Neural progenitor cell (in vitro differentiated cells): Measurements from ENCODE around the gene C19orf73. TPM values are rescaled to one million over a fixed set of nuclear protein-coding genes. Genes with fewer than 3 reads are reported as not detected.

Source experiments
- DNase-seq: peaks from one replicate; pipeline ENCODE4 v3.0.0-alpha.2; 2016; ENCODE audit warnings: low spot score
- H2AFZ ChIP-seq: fragments of 200-600 bp; sonication (generic); replicated peaks from 2 replicates; pipeline ENCODE4 v1.6.1; 2016; ENCODE audit warnings: antibody characterized with exemption
- H3F3A ChIP-seq: fragments of 200-600 bp; sonication (generic); 2 replicates; pipeline ENCODE4 v1.6.1; 2016; ENCODE audit warnings: antibody characterized with exemption, low read depth
- H3K27ac ChIP-seq: fragments of 200-600 bp; sonication (generic); 2 replicates; pipeline ENCODE4 v1.5.1; 2016; ENCODE audit warnings: mild to moderate bottlenecking
- H3K27me3 ChIP-seq: fragments of 200-600 bp; sonication (generic); 2 replicates; pipeline ENCODE4 v1.6.1; 2016; ENCODE audit warnings: mild to moderate bottlenecking, moderate library complexity
- H3K36me3 ChIP-seq: fragments of 200-600 bp; sonication (generic); 2 replicates; pipeline ENCODE4 v1.5.1; 2016
- H3K4me1 ChIP-seq: fragments of 200-600 bp; sonication (generic); 2 replicates; pipeline ENCODE4 v1.6.1; 2016; ENCODE audit warnings: mixed run types
- H3K4me2 ChIP-seq: fragments of 200-600 bp; sonication (generic); 2 replicates; pipeline ENCODE4 v1.6.1; 2016
- H3K4me3 ChIP-seq: fragments of 200-600 bp; sonication (generic); 2 replicates; pipeline ENCODE4 v1.5.1; 2016
- H3K79me2 ChIP-seq: fragments of 200-600 bp; sonication (generic); 2 replicates; pipeline ENCODE4 v1.6.1; 2016; ENCODE audit warnings: low read depth
- H3K9ac ChIP-seq: fragments of 200-600 bp; sonication (generic); 2 replicates; pipeline ENCODE4 v1.6.1; 2016
- H3K9me3 ChIP-seq: fragments of 200-600 bp; sonication (generic); 2 replicates; pipeline ENCODE4 v1.5.1; 2016; ENCODE audit warnings: low read depth
- H4K20me1 ChIP-seq: fragments of 200-600 bp; sonication (generic); 2 replicates; pipeline ENCODE4 v1.6.1; 2016; ENCODE audit warnings: low read depth
- H3K27ac Mint-ChIP-seq: 3 replicates; pipeline ENCODE4 v1.8.0; 2021; ENCODE audit warnings: mixed read lengths
- H3K27me3 Mint-ChIP-seq: 2 replicates; pipeline ENCODE4 v1.8.0; 2022; ENCODE audit warnings: low read depth, mild to moderate bottlenecking, inconsistent platforms, moderate library complexity, mixed read lengths; ENCODE audit not compliant: insufficient read depth
- H3K36me3 Mint-ChIP-seq: 3 replicates; pipeline ENCODE4 v1.8.0; 2021; ENCODE audit warnings: mixed read lengths
- H3K4me1 Mint-ChIP-seq: 3 replicates; pipeline ENCODE4 v1.8.0; 2021; ENCODE audit warnings: mixed read lengths
- H3K4me3 Mint-ChIP-seq: 3 replicates; pipeline ENCODE4 v1.8.0; 2021; ENCODE audit warnings: mild to moderate bottlenecking, moderate library complexity, mixed read lengths
- H3K9me3 Mint-ChIP-seq: 3 replicates; pipeline ENCODE4 v1.8.0; 2020; ENCODE audit warnings: mixed read lengths
- CTCF ChIP-seq: fragments of 200-600 bp; sonication (generic); IDR thresholded peaks from 2 replicates; pipeline ENCODE4 v1.5.1; 2017; ENCODE audit warnings: antibody characterized with exemption, mild to moderate bottlenecking
- EZH2 ChIP-seq: fragments of 200-600 bp; sonication (generic); IDR thresholded peaks from 2 replicates; pipeline ENCODE4 v1.6.1; 2017; ENCODE audit warnings: antibody characterized with exemption, mild to moderate bottlenecking, moderate library complexity
- EZH2phosphoT487 ChIP-seq: fragments of 200-600 bp; sonication (generic); IDR thresholded peaks from 2 replicates; pipeline ENCODE4 v1.6.1; 2017; ENCODE audit warnings: antibody characterized with exemption
- small RNA-seq: library from RNA; depleted of rRNA; stranded (forward); fragments of <200 nt; gene quantifications from one replicate; pipeline ENCODE3, GENCODE V24; 2015
- total RNA-seq: library from RNA; depleted of rRNA; stranded (reverse); fragments of >200 nt; gene quantifications from 2 replicates; pipeline ENCODE4 v1.2.3, GENCODE V29; 2015; ENCODE audit warnings: low replicate concordance

The C19orf73 gene
- total RNA-seq, 1 donor from 2014 or later = not detected

DNA sequence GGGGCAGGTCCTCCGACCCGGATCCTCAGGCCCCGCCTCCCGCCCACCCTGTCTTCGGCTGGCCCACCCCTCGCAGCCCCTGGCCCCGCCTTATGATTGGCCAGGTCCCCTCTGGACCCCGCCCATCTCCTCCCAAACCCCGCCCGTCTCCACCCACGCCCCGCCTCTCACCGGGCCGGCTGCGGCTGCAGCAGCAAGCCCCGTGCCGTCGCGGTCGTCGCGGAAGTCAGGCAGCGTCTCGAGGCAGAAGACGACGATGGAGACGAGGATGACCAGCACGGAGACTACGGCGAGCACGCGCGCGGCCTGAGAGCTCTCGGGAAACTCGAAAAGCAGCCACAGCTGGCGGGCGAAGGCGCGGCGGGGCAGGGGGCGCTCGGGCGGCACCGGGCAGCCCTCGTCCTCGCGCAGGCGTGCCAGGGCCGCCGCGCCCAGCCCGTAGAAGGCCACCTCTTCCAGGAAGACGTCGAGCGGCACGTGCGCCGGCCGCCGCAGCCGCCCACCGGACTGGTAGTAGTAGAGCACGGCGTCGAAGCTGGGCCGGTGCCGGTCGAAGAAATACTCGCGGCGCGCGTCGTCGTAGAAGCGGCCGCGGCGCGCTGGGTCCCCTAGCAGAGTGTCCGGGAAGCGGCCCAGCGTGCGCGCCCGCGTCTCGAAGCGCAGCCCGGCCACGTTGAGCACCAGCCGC lies 46.9 kb downstream of the C19orf73 start:
- Mint-ChIP-seq H3K9me3 (peaks cover 17% of the 10 kb centered on the region), H3K4me1 (peaks cover 7% of the 10 kb centered on the region), H3K27me3 (peaks cover 68% of the 10 kb centered on the region), H3K27ac (no peak overlapping the region), H3K36me3 (peaks cover 9% of the 10 kb centered on the region), H3K4me3 (peak overlapping the region; percentile 76)
- peak overlapping the region; percentile 54 for H3K4me2 ChIP-seq
- H3K9ac ChIP-seq = no peak overlapping the region
- H3K4me3 ChIP-seq = peak overlapping the region; percentile 21
- peak; percentile 83 for DNase-seq
- H3K9me3 ChIP-seq = no peaks in the 10 kb centered on the region
- no peak overlapping the region for H3K27ac ChIP-seq
- peak overlapping the region; percentile 72 for H2AFZ ChIP-seq
- H4K20me1 ChIP-seq = peaks cover 14% of the 10 kb centered on the region
- H3K79me2 ChIP-seq = no peaks in the 10 kb centered on the region
- no peaks in the 10 kb centered on the region for H3K36me3 ChIP-seq
- TF ChIP-seq EZH2 = peak; percentile 73
- TF ChIP-seq EZH2phosphoT487 = no peak
- TF ChIP-seq CTCF = no peak
- H3K4me1 ChIP-seq = no peaks in the 10 kb centered on the region
- peaks cover 81% of the 10 kb centered on the region for H3K27me3 ChIP-seq
- peaks cover 16% of the 10 kb centered on the region for H3F3A ChIP-seq

- peaks cover 97% of the 10 kb centered on the region for H3K27me3 ChIP-seq
- H3K36me3 ChIP-seq = no peaks in the 10 kb centered on the region
- Mint-ChIP-seq H3K36me3 (peaks cover 9% of the 10 kb centered on the region), H3K27ac (no peak overlapping the region), H3K9me3 (peaks cover 17% of the 10 kb centered on the region), H3K4me3 (peak overlapping the region; percentile 11), H3K4me1 (peaks cover 21% of the 10 kb centered on the region), H3K27me3 (peaks cover 67% of the 10 kb centered on the region)
- H3K4me1 ChIP-seq = peaks cover 8% of the 10 kb centered on the region
- H3K27ac ChIP-seq = no peak overlapping the region
- DNase-seq = no peak
- no peak overlapping the region for H3K9ac ChIP-seq
- H3K4me2 ChIP-seq = no peak overlapping the region
- no peak overlapping the region for H3K4me3 ChIP-seq
- TF ChIP-seq EZH2 (no peak), EZH2phosphoT487 (no peak), CTCF (no peak)
- H3F3A ChIP-seq = peaks cover 21% of the 10 kb centered on the region
- H4K20me1 ChIP-seq = peaks cover 14% of the 10 kb centered on the region
- H2AFZ ChIP-seq = no peak overlapping the region
- no peaks in the 10 kb centered on the region for H3K79me2 ChIP-seq
- H3K9me3 ChIP-seq = no peaks in the 10 kb centered on the region
Measured at GRCh38 chr19:49070416-49070815, 48.5 kb downstream of the C19orf73 start.

GRCh38 chr19:49069026-49069425 lies 49.9 kb downstream of the C19orf73 start:
- Mint-ChIP-seq H3K27me3 (peaks cover 55% of the 10 kb centered on the region), H3K9me3 (peaks cover 17% of the 10 kb centered on the region), H3K27ac (no peak overlapping the region), H3K36me3 (peaks cover 9% of the 10 kb centered on the region), H3K4me1 (peaks cover 23% of the 10 kb centered on the region), H3K4me3 (no peak overlapping the region)
- Histone ChIP-seq H4K20me1 (peaks cover 9% of the 10 kb centered on the region), H3F3A (peaks cover 28% of the 10 kb centered on the region), H3K27me3 (peaks cover 100% of the 10 kb centered on the region), H3K79me2 (no peaks in the 10 kb centered on the region), H2AFZ (no peak overlapping the region), H3K9me3 (no peaks in the 10 kb centered on the region), H3K9ac (no peak overlapping the region), H3K4me2 (no peak overlapping the region), H3K36me3 (no peaks in the 10 kb centered on the region), H3K27ac (no peak overlapping the region), H3K4me3 (no peak overlapping the region), H3K4me1 (peaks cover 18% of the 10 kb centered on the region)
- no peak for TF ChIP-seq EZH2phosphoT487
- TF ChIP-seq CTCF = no peak
- TF ChIP-seq EZH2 = no peak
- no peak for DNase-seq

Small RNAs within 50 kb of the gene (small RNA-seq; reads per million reads assigned to genes)
- not detected for gene RN7SL708P

Other genes with a start within 250 kb of the C19orf73 start
- 10.6 and 19.1 TPM in 2 replicates for gene PPP1R15A, start 246.7 kb downstream of the C19orf73 start, total RNA-seq
- gene TULP2, start 220.4 kb downstream of the C19orf73 start, total RNA-seq = 0.26 and 0.40 TPM in 2 replicates
- gene NUCB1, start 218.8 kb downstream of the C19orf73 start, total RNA-seq = 73.5 and 158 TPM in 2 replicates
- gene DHDH, start 185.4 kb downstream of the C19orf73 start, total RNA-seq = 1.6 TPM in 1 of 2 replicates, not detected in the other
- gene BAX, start 164.3 kb downstream of the C19orf73 start, total RNA-seq = 35.8 and 79.2 TPM in 2 replicates
- 989 and 1,798 TPM in 2 replicates for gene FTL, start 153.8 kb downstream of the C19orf73 start, total RNA-seq
- gene GYS1, start 125.8 kb downstream of the C19orf73 start, total RNA-seq = 17.7 and 38.7 TPM in 2 replicates
- 67.0 and 157 TPM in 2 replicates for gene RUVBL2, start 125.3 kb downstream of the C19orf73 start, total RNA-seq
- not detected in 2 replicates for gene LHB, start 102.1 kb downstream of the C19orf73 start, total RNA-seq
- gene CGB3, start 94.8 kb downstream of the C19orf73 start, total RNA-seq = not detected in 2 replicates
- 1.0 TPM in 1 of 2 replicates, not detected in the other for gene CGB2, start 87.3 kb downstream of the C19orf73 start, total RNA-seq
- not detected in 2 replicates for gene CGB1, start 82.2 kb downstream of the C19orf73 start, total RNA-seq
- gene CGB5, start 75.3 kb downstream of the C19orf73 start, total RNA-seq = not detected in 2 replicates
- gene CGB8, start 70.0 kb downstream of the C19orf73 start, total RNA-seq = not detected in 2 replicates
- 0.31 TPM in 1 of 2 replicates, not detected in the other for gene CGB7, start 61.4 kb downstream of the C19orf73 start, total RNA-seq
- 0.46 and 3.8 TPM in 2 replicates for gene NTF4, start 54.3 kb downstream of the C19orf73 start, total RNA-seq
- gene KCNA7, start 46.4 kb downstream of the C19orf73 start, total RNA-seq = 0.11 TPM in 1 of 2 replicates, not detected in the other
- gene SNRNP70, start 33.7 kb downstream of the C19orf73 start, total RNA-seq = 162 and 365 TPM in 2 replicates
- 9.2 and 9.7 TPM in 2 replicates for gene LIN7B, start 4.8 kb downstream of the C19orf73 start, total RNA-seq
- 1.8 and 12.0 TPM in 2 replicates for gene PPFIA3, start 401 bp upstream of the C19orf73 start, total RNA-seq
- gene HRC, start 36.3 kb upstream of the C19orf73 start, total RNA-seq = 0.31 TPM in 1 of 2 replicates, not detected in the other
- gene TRPM4, start 38.6 kb upstream of the C19orf73 start, total RNA-seq = 3.1 and 11.2 TPM in 2 replicates
- gene SLC6A16, start 206.0 kb upstream of the C19orf73 start, total RNA-seq = 2.9 and 5.0 TPM in 2 replicates
- not detected in 2 replicates for gene CD37, start 216.3 kb upstream of the C19orf73 start, total RNA-seq
- 125 and 193 TPM in 2 replicates for gene TEAD2, start 243.3 kb upstream of the C19orf73 start, total RNA-seq
- 3.0 and 5.6 TPM in 2 replicates for gene DKKL1, start 244.7 kb upstream of the C19orf73 start, total RNA-seq